ENCODE measurements around the gene NAT9.

NAT9 gene

DNA sequence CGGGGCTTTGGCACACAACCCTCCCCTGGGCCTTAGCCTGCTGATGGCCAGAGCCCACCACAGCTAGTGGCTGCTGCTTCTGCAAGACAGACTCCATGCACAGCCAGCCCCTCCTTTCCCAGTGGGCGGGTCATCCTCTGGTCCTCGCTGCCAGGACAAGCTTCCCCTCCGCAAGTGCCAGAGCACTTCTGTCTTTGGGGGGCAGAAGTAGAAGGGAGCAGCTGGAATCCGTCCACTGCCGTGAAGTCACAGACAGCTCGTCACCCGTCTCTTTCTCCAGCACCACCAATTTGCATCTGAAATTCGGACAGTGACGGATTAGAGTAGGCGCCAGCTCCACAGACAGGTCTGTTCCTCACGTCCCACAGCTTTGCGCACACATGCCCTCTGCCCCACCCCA is 31.3 kb upstream of the NAT9 start:
- in situ Hi-C loops (cut with MboI; ENCODE audit: low pct_unique_long_range_greater_than_20kb, low sequenced_read_pairs): no loop called here

DNA sequence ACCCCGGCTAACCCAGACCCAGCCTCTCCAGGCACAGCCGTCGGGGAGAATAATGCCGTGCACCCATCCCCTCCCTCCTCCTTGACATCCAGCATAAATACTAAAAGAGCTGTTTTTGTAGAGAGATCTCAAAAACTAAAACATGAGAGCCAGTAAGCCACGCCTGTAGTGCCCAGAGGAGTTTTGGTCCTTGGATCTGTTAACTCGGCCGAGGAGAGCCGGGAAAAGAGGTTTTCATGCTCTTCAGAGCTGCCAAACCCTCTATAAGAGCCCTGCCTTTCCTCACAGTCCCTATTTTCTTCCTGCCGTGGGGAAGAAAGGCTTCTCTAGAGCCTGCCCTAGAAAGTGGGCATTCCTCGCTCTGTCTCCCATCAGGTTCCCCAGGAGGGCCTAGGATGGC is 30.2 kb upstream of the NAT9 start:
- DNase-seq: no peak
- in situ Hi-C loops (cut with MboI; ENCODE audit: low pct_unique_long_range_greater_than_20kb, low sequenced_read_pairs): no loop called here

More for the DNA sequence above, 31.3 kb upstream of the NAT9 start:
- no peak for DNase-seq

DNA sequence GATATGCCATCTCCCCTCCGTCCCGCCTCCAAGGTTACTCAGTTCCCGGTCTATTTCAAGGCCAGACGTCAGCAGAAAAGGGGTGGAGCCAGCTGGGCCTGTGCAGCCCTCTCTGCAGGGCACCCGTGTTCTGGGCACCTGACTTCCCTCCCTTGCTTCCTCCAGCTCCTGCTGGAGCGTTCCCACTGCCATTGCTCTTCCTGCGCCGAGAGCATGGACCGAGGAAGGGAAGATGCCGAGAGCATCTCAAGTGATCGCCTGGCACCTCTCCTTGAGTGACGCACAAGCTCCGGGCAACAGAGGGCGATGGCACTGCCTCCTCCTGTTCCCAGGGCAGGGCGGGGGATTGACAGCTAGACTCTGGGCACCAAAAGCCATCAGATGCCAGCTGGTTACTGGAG is 29.4 kb upstream of the NAT9 start:
- DNase-seq: no peak
- in situ Hi-C loops (cut with MboI; ENCODE audit: low pct_unique_long_range_greater_than_20kb, low sequenced_read_pairs): no loop called here

DNA sequence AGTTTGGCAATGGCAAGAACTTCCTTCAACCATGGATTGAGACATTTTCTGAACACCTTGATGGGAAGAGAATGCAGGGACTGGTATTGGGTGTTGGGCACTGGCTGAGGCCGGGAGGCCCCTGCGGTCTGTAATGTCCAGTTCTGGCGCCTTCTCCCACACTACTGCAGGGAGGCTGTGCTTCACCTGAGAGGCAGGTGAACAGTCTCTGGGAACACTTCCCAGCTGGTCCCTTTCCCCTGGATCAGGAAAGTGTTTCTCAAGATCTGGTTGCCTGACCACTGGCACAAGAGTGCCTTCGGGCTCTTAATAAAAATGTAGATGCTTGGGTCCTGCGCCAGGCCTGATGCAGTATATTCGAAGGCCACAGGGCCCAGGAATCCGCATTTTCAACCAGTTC is 28.5 kb upstream of the NAT9 start:
- in situ Hi-C loops (cut with MboI; ENCODE audit: low pct_unique_long_range_greater_than_20kb, low sequenced_read_pairs): no loop called here
- DNase-seq: no peak

DNA sequence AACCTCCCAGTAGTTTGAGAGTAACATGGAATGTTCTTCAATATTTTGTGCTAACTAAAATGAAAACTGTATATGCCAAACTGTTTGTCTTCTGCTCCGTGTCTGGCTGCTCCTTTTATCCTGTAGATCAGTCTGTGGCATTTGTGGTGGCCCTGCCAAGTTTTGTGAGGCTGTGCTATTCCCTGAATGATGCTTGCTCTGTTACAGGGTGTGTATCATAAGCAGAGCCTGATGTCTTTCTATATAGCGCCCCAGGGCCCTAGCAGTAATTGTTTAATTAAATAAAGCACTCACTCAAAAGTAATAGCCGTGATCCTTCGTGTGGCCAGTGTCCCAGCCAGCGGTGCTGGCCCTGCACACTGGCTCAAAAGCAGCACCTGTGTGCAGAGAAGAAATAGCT is 27.8 kb upstream of the NAT9 start:
- DNase-seq: no peak
- in situ Hi-C loops (cut with MboI; ENCODE audit: low pct_unique_long_range_greater_than_20kb, low sequenced_read_pairs): no loop called here

DNA sequence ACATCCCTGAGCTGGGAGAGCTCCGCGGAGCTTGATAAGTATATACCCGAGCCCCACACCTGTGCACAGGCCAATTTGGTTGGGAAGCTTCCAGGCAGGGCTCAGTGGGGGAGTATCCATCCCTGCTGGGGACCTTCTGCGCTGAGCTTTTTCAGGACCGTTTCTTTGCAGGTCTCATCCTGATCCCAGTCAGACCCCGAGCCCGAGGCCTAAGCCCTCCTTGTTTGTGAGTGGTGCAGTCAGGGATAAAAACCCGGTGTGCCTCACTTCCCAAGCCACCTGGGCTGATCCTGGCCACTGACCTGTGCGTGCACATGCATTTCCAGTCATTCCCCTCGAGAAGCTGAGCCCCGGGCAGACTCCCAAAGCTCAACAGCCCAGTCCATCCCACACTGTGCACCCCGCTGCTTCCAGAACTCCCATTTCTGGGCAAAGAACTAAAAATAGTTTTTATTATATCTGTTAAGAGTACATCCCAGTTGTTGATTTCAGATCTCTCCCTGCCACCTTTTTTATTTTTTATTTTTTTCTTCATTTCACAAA is 27.3 kb upstream of the NAT9 start:
- DNase-seq: no peak
- in situ Hi-C loops (cut with MboI; ENCODE audit: low pct_unique_long_range_greater_than_20kb, low sequenced_read_pairs): no loop called here

DNA sequence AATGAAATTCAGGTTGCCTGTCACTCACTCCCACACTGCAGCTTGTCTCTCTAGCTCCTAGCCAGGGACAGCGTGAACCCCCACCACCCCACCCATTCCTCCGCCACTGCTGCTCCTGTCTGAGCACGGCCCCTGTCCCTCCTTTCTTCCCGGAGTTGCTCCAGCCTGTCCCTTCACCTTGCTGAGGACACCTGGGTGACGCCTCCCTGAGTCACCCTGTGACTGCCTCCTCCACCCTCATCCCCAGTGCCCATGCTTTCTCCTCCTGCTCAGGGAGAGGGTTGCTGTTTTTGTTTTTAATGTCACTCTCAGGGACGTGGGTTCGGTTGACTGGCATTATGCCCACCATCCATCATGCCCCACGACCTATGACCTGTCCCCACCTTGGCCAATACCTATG is 25.8 kb upstream of the NAT9 start:
- no peak for DNase-seq
- in situ Hi-C loops (cut with MboI; ENCODE audit: low pct_unique_long_range_greater_than_20kb, low sequenced_read_pairs): no loop called here

DNA sequence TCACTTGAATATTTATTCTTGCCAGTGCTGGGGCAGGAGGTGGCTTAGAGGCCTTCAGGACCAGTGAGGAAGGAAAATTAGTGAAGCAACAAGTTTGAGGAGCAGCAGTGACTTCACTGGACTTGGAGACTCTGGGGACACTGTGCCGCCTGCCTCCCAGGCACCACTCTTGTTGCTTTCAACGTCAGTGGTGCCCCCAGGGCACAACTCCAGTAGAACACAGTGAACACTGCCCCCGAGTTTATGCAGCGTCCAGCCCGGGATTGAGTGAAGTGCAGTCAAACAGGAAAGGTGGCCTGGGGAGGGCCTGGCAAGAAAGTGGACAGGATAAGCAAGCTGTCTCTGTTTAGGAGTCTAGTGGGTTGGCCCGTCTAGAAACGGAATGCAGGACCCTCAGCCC is 24.4 kb upstream of the NAT9 start:
- in situ Hi-C loops (cut with MboI; ENCODE audit: low pct_unique_long_range_greater_than_20kb, low sequenced_read_pairs): no loop called here
- DNase-seq: no peak

DNA sequence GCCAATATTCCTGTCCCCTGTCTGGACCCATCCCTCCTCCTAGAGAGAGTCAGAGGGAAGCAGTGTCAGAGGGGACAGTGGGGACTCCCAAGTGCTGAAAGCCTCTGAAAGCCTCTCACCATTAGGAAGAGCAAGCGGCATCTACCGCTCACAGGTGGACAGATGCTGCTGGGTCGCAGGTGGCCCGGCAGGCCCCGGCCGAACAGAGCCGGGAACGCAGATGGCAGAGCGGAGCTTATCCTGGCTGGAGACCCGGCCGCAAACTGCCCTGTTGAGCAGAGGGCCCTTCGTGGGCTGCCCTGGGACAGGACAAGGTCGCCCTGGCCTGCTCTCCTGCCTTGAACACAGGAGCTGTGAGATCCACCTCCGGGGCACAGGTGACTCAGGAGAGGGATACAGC is 23.0 kb upstream of the NAT9 start:
- in situ Hi-C loops (cut with MboI; ENCODE audit: low pct_unique_long_range_greater_than_20kb, low sequenced_read_pairs): no loop called here
- no peak for DNase-seq

DNA sequence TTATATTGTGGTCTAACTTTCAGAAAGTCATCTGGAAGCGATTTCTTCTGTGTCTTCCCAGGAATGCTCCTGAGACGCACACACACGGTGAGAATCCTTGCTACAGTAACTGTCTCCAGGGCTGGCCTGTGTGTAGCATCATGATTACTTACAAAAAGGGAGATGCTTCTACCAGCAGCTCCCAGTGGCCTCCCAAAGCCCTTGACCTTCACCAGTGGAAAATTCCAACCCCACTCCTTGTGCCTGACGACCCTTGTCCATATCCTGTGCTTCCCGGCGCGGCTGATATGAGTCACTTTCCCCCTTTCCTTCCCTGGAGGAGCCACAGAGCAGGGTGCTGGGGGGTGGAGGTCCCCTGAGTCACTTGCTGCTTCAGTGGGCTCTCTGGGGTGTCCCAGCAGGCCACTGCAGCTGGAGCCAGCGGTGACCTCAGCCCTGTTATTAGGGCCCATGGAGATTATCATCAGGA is 22.1 kb upstream of the NAT9 start:
- no peak for DNase-seq
- in situ Hi-C loops (cut with MboI; ENCODE audit: low pct_unique_long_range_greater_than_20kb, low sequenced_read_pairs): no loop called here

DNA sequence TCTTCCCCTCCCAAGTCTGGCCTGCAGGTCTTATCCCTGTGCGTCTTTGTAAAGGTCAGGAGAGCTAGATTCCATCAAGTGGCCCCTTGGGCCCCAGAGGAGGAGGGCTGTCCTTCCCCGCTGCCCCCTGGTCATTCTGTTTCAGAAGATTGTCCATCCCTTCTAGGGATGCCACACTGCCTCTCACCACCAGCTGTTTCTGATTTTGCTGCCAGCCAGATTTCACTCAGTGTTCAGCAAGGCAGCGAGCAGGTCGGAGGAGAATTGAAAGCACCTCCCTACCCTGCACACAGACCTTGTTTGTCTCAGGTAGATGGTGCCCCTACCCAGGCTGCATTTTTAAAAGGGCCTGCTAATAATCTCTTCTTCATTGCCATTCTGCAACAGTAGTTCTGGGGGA is 21.7 kb upstream of the NAT9 start:
- in situ Hi-C loops (cut with MboI; ENCODE audit: low pct_unique_long_range_greater_than_20kb, low sequenced_read_pairs): no loop called here

DNA sequence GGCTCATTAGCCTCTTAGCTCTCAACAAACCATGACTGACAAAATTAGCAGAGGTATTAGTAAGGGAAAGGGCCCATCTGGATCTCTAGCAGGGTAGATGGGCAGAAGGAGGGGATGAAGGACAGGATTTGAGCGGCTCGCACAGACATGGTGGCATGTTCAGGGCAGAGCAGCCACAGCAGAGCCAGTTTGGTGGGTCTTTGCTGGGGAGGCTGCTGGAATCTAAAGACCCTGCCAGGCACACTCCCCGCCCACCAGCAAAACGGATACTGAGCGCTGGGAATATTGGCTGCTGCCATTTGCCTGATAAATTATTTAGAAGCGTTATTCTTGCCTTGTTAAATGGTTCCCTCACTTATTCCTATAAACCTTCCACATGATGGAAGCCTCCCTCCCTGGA is 20.7 kb upstream of the NAT9 start:
- in situ Hi-C loops (cut with MboI; ENCODE audit: low pct_unique_long_range_greater_than_20kb, low sequenced_read_pairs): no loop called here
- no peak for DNase-seq

More for the DNA sequence above, 21.7 kb upstream of the NAT9 start:
- no peak for DNase-seq

DNA sequence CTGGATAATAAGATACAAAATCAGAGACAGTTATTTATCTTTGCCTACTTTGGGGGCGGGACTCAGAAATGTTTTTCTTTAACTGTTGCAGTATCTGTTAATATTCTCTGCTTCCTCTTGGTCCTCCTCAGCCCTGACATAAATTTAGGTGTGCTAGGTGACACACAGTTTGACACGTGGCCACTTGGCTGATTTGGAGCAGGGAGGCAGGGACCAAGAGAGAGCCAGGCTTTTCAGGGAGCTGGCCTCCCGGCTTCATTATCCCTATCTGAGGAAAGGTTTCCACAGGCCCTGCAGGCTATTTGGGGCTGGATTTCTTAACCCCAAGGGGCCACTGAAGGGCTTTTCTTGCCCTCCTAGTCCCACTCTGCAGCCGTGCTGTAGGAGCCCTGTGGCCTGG is 20.1 kb upstream of the NAT9 start:
- in situ Hi-C loops (cut with MboI; ENCODE audit: low pct_unique_long_range_greater_than_20kb, low sequenced_read_pairs): no loop called here
- no peak for DNase-seq

DNA sequence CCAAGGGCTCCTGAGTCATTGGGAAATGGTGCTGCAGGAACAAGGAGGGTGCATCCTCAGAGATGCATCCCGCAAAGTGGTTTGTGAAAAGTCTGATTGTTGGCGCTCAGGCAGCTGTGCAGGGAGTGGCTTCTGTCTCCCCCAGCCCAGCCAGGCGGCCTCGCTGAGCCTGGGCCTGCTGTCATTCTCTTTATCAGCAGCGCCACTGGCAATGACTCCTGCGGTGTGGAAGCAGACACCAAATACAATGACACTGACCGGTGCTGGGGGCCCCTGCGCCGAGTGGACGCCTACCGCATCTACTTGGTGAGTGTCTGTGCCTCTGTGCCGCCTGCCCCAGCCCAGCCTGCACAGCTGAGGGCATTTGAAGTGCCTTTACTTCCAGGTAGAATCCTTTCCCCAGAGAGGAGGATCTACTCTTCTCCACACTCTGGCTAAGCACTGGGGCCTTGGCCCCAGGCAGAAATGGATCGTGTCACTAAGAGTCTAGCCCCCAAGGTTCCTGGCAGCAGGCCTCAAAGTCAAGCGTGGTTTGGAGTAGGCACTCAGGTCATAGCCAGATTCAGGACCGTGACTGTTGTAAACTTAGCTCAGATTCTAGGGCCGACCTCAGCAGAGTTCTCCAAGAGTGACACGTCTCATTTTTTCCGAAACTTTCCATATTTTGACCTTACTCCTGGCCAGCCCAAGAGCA is 19.3 kb upstream of the NAT9 start:
- in situ Hi-C loops (cut with MboI; ENCODE audit: low pct_unique_long_range_greater_than_20kb, low sequenced_read_pairs): no loop called here
- no peak for DNase-seq

DNA sequence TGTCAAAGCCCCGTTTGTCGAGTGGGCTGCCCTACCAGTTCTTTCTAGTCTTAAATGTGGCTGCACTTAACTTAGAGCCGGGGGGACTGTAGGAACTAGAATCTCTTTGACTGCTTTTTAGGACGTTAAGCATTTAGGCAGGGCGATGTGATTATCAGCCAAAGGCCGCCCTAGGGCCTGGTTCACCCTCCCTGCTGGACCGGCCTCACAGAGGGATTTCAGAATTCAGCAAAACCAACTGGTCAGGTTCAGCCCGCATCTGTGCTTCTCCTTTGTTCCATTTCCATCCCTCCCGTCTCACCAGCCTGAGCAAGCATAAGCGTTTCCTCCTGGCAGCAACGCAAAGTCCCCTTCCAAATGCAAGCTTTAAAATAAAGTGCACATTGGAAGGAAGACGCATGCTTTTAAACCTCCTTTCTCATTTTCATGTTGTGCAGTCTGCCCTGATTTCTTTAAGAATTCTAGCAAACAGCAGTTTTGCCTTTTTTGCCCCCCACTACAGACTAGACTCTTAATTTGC is 16.5 kb upstream of the NAT9 start:
- in situ Hi-C loops (cut with MboI; ENCODE audit: low pct_unique_long_range_greater_than_20kb, low sequenced_read_pairs): no loop called here
- DNase-seq: no peak

DNA sequence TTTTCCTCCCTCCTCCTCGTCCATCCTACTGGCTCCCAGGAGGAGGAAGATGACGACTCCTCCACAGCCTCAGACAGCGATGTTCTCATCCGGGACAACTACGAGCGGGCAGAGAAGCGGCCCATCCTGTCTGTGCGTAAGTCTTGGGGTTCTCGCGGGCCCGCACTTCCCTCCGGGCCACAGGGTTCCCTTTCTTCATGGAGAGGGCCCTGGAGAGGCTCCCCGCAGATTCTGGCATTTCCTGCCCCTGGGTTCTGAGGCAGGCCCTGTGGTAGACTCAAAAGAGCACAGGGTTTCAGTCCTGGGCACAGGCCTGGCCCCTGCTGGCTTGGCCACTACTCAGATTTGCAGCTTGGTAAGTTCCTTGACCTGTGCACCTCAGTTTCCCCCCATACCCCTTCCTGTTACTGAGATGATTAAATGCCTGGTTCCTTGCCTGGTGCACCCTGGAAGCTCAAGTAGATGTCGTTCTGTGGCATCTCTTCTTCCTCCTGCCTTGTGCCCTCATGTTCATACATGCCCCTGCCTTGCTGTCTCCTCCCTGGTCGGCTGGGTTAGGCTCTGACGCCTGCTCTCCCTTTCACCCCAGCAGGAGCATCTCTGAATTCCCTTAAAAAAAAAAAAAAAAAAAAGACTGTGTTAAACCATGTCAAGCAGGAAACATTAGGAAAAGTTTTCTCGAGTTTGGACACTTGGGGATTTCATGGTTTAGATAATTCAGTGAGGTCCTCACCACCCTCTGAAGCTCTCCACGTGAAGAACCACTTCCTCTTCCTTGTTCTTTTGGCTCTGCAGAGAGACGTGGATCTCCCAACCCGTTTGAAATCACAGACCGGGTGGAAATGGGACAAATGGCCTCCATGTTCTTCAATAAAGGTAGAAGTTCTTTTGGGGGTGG is 14.3 kb upstream of the NAT9 start:
- in situ Hi-C loops (cut with MboI; ENCODE audit: low pct_unique_long_range_greater_than_20kb, low sequenced_read_pairs): no loop called here
- DNase-seq: no peak

DNA sequence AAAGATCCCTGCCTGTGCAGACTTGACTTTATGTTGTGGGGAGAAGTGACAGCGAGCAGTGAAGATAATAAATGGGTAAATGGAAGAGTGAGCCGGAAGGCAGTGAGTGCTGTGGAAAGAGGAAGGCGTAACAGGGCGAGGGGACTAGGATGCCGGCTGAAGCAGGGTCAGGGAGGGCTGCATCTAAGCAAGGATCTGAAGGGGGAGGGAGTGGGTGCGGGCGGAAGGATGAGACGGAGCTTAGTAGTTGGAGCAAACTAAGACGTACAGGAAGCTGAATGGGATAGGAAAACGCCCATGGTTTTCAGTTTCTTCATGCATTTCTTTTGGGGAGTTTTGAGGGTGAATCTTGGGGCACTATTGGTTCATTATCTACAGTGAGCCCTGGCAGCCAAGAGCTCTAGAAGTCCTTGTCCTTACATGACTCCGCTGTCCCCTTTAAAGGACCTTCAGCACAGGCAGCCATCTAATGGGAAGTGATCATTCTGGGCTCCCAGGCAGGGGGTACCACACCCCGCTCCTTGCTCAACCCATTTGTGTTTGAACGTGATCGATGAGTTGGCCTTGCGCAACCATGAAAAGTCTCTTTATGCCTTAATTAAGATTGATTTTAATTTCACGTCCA is 10.4 kb upstream of the NAT9 start:
- in situ Hi-C loops (cut with MboI; ENCODE audit: low pct_unique_long_range_greater_than_20kb, low sequenced_read_pairs): no loop called here
- DNase-seq: peak; percentile 26

DNA sequence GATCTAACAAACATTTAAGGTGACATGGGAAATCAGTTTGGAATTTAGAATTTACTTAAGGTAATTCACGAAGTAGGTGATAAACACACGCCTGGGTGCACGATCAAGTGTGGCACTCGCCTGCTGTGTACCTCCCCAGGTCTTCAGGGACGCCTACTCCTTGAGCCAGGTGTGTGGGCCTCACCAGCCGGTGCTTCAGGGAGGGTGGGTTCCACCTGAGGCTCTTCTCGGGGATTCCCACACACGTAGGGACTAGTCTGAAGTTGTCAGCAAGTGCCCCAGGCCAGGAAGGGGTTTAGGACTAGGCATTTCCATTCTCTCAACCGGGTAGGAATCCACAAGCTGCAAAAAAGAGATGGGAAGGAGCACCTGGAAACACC is 9.8 kb upstream of the NAT9 start:
- DNase-seq: no peak
- in situ Hi-C loops (cut with MboI; ENCODE audit: low pct_unique_long_range_greater_than_20kb, low sequenced_read_pairs): no loop called here

DNA sequence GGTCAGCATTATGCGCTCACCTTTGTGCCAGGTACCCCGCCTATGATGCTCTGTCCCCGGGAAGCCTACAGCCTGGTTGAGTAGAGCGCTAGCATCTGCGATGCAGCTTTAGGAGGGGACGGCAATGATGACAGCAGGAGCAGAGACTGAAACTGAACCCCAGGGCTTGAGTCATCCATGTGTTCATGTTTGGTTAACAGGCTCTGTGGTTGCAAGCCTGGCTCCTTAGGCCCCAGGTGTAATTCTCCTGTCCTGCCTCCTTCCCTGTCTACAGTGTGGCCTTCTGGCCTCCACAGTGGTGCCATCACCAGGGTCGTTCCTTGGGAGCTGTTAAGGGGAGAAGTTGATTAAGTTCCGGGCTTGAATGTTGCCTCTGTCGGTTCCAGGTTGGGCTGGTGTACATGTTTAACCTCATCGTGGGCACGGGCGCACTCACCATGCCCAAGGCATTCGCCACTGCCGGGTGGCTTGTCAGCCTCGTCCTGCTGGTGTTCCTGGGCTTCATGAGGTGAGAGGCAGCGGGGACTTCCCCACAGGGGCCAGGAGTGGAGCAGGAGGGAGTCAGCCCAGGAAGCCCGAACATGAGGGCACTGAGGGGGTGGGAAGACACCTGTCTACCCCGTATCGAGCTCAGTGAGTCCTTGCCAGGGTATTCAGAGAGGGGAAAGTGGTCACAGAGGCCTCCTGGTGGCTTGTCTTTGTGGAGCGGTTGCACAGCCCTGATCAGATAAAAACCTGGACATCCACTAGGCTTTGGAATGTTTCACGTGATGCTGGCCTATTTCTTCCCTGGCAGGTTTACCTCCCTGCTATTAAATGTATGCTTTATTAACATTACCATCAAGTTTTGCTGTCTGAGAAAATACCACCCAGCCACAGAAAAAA is 9.2 kb upstream of the NAT9 start:
- no peak for DNase-seq
- in situ Hi-C loops (cut with MboI; ENCODE audit: low pct_unique_long_range_greater_than_20kb, low sequenced_read_pairs): no loop called here
